Gastroesophageal sphincter (tissue), 4 donors: ENCODE measurements around the gene GDPGP1. TPM values are rescaled to one million over a fixed set of nuclear protein-coding genes. Genes with fewer than 3 reads are reported as not detected.

Source experiments
- ATAC-seq: fragments of 150-250 bp; one replicate; pipeline ENCODE4 v1.9.1; 2016; ENCODE audit warnings: mild to moderate bottlenecking, moderate library complexity
- H3K27ac ChIP-seq, 4 donors: fragments of 200-600 bp; sonication (generic) in 3 of 4; 1 replicate in 3 of 4; 2 replicates in 1 of 4; pipeline ENCODE4 v1.5.1; 2016 to 2019
- H3K27me3 ChIP-seq: fragments of 200-600 bp; sonication (generic); one replicate; pipeline ENCODE4 v1.5.1; 2019
- H3K36me3 ChIP-seq, 2 donors: fragments of 200-600 bp; sonication (generic); one replicate each; pipeline ENCODE4 v1.5.1; 2019; ENCODE audit warnings: control low read depth in 1 of 2
- H3K4me1 ChIP-seq, 3 donors: fragments of 200-600 bp; sonication (generic); 1 replicate in 2 of 3; 2 replicates in 1 of 3; pipeline ENCODE4 v1.5.1; 2016 to 2019; ENCODE audit warnings: control low read depth in 2 of 3
- H3K4me3 ChIP-seq, 2 donors: fragments of 200-600 bp; sonication (generic); one replicate each; pipeline ENCODE4 v1.5.1; 2019; ENCODE audit warnings: mild to moderate bottlenecking in 1 of 2, moderate library complexity in 1 of 2
- H3K9me3 ChIP-seq, 3 donors: fragments of 200-600 bp; sonication (generic); one replicate each; pipeline ENCODE4 v1.5.1; 2017 to 2019; ENCODE audit warnings: control low read depth in 2 of 3
- CTCF ChIP-seq, 4 experiments: fragments of 200-600 bp in 2 of 4; fragments of 450-650 bp in 2 of 4; sonication (generic) in 1 of 4; IDR thresholded peaks; one replicate each; pipeline ENCODE4 v1.5.1; 2017 to 2019; ENCODE audit warnings: antibody characterized with exemption in 4 of 4, mild to moderate bottlenecking in 2 of 4, moderate library complexity in 2 of 4
- EP300 ChIP-seq: sonication (generic); formaldehyde crosslinking; IDR thresholded peaks from one replicate; pipeline ENCODE4 v1.6.1; 2017; ENCODE audit warnings: antibody characterized with exemption, mild to moderate bottlenecking
- POLR2A ChIP-seq, 2 donors: fragments of 450-650 bp; IDR thresholded peaks; one replicate each; pipeline ENCODE4 v1.6.1; 2017; ENCODE audit warnings: antibody characterized with exemption in 2 of 2, mild to moderate bottlenecking in 2 of 2, moderate library complexity in 1 of 2
- POLR2AphosphoS5 ChIP-seq: sonication (generic); formaldehyde crosslinking; IDR thresholded peaks from one replicate; pipeline ENCODE4 v1.6.1; 2017; ENCODE audit warnings: antibody characterized with exemption
- WGBS, 2 donors: methylation state at CpG; one replicate each; pipeline ENCODE4 v1.1.5; 2018; ENCODE audit warnings: low coverage in 1 of 2; 5-methylcytosine and 5-hydroxymethylcytosine counted together
- total RNA-seq, 4 donors: library from RNA; depleted of rRNA; stranded (reverse); fragments of >200 nt; gene quantifications; one replicate each; pipeline ENCODE4 v1.1.0, GENCODE V29; 2016

The GDPGP1 gene
- total RNA-seq, 4 donors from 2014 or later = 2.0 to 8.9 (median 7.5) TPM

DNA sequence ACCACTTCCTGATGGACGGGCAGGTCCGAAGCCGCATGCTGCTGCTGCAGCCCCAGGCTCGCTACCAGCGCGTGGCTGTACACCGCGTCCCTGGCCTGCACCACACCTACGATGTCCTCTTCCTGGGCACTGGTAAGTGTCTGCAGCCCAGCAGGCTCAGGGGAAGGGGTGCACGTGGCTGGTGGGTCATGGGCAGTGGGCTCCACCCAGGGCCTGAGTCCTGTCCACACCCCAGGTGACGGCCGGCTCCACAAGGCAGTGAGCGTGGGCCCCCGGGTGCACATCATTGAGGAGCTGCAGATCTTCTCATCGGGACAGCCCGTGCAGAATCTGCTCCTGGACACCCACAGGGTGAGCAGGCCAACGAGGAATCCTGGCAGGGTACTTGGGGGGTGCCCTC lies 9.0 kb upstream of the GDPGP1 start:
- Histone ChIP-seq H3K9me3 (no peaks in the 10 kb centered on the region), H3K36me3 (peaks cover 0 to 88% of the 10 kb centered on the region in 2 donors), H3K4me1 (peaks cover 0 to 63% (median 6%) of the 10 kb centered on the region in 3 donors), H3K4me3 (no peak overlapping the region), H3K27me3 (no peaks in the 10 kb centered on the region), H3K27ac (no peak overlapping the region)
- TF ChIP-seq CTCF (IDR thresholded peaks at IDR 0.05) (no peak), EP300 (no peak), POLR2A (IDR thresholded peaks at IDR 0.05) (no peak), POLR2AphosphoS5 (no peak)
- WGBS, 2 donors = no CpG with 5 or more reads among the region's 17 CpGs
- ATAC-seq = no peak

DNA sequence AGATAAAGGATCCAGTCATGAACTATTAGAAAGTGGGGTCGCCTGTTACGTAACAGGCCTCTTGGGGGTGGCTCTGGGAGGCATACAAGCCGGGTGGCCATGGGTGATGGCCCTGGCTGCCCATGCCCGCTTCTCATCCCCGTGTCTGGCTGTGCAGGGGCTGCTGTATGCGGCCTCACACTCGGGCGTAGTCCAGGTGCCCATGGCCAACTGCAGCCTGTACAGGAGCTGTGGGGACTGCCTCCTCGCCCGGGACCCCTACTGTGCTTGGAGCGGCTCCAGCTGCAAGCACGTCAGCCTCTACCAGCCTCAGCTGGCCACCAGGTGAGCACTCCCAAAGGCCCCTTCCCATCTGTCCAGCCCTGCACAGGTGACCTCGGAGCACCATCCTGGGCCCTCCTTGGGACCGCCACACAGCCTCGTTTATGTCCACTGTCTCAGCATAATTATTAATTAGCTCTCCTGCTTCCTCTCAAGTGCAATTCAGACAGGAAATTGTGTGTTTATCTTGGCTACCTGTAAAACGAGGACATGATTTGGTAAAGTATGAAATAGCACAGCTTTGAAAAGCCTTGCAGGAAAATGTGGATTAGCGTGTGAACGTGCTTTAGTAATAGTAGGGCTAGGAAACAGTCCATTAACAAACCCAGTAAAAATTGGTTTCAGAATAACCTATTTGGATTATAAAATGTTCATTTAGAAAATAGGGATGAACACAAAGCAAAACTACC lies 8.3 kb upstream of the GDPGP1 start:
- no peak for ATAC-seq
- Histone ChIP-seq H3K4me3 (no peak overlapping the region), H3K36me3 (peaks cover 0 to 94% of the 10 kb centered on the region in 2 donors), H3K27me3 (no peaks in the 10 kb centered on the region), H3K27ac (no peak overlapping the region), H3K9me3 (no peaks in the 10 kb centered on the region), H3K4me1 (peaks cover 0 to 63% (median 12%) of the 10 kb centered on the region in 3 donors)
- TF ChIP-seq CTCF (IDR thresholded peaks at IDR 0.05) = no peak
- TF ChIP-seq POLR2AphosphoS5 = no peak
- no peak for TF ChIP-seq EP300
- no peak for TF ChIP-seq POLR2A (IDR thresholded peaks at IDR 0.05)
- WGBS, 2 donors = 57 to 70% methylated on average over 2 to 10 of the region's 18 CpGs

GRCh38 chr15:90227336-90227735 lies 6.7 kb upstream of the GDPGP1 start:
- ATAC-seq = no peak
- Histone ChIP-seq H3K9me3 (no peaks in the 10 kb centered on the region), H3K27ac (peak overlapping the region in 1 of 4 donors; percentile 69)

GRCh38 chr15:90227816-90228772 lies 5.9 kb upstream of the GDPGP1 start:
- Histone ChIP-seq H3K27me3 (no peaks in the 10 kb centered on the region), H3K27ac (peak overlapping the region in 3 of 4 donors; percentile 26 to 69 (median 48)), H3K9me3 (no peaks in the 10 kb centered on the region), H3K4me3 (no peak overlapping the region), H3K36me3 (peaks cover 0 to 84% of the 10 kb centered on the region in 2 donors), H3K4me1 (peaks cover 0 to 75% (median 29%) of the 10 kb centered on the region in 3 donors)
- no peak for ATAC-seq
- no peak for TF ChIP-seq POLR2AphosphoS5
- WGBS, 2 donors = 64 to 70% methylated on average over 2 to 7 of the region's 38 CpGs

More at GRCh38 chr15:90227336-90227735, 6.7 kb upstream of the GDPGP1 start:
- 67% methylated on average over 3 of the region's 7 CpGs; no CpG with 5 or more reads in 1 of the 2 donors for WGBS, 2 donors
- Histone ChIP-seq H3K4me3 (no peak overlapping the region), H3K4me1 (peaks cover 0 to 68% (median 23%) of the 10 kb centered on the region in 3 donors), H3K36me3 (peaks cover 0 to 92% of the 10 kb centered on the region in 2 donors), H3K27me3 (no peaks in the 10 kb centered on the region)
- TF ChIP-seq POLR2AphosphoS5 (no peak), CTCF (IDR thresholded peaks at IDR 0.05) (no peak), POLR2A (IDR thresholded peaks at IDR 0.05) (no peak)

DNA sequence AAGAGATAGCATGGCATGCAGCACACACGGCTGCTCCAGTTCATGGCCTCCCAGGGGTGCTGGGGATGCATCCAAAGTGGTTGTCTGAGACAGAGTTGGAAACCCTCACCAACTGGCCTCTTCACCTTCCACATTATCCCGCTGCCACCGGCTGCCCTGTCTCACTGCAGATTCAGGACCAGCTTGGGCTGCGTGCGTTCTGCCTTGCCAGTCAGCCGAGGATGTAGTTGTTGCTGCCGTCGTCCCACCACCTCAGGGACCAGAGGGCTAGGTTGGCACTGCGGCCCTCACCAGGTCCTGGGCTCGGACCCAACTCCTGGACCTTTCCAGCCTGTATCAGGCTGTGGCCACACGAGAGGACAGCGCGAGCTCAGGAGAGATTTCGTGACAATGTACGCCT lies 5.0 kb upstream of the GDPGP1 start:
- Histone ChIP-seq H3K9me3 (no peaks in the 10 kb centered on the region), H3K4me1 (peaks cover 0 to 79% (median 29%) of the 10 kb centered on the region in 3 donors), H3K27me3 (no peaks in the 10 kb centered on the region), H3K4me3 (no peak overlapping the region), H3K36me3 (peaks cover 0 to 76% of the 10 kb centered on the region in 2 donors), H3K27ac (peak overlapping the region in 3 of 4 donors; percentile 26 to 69 (median 48))
- no peak for TF ChIP-seq POLR2A (IDR thresholded peaks at IDR 0.05)
- no peak for TF ChIP-seq POLR2AphosphoS5
- TF ChIP-seq CTCF (IDR thresholded peaks at IDR 0.05) = no peak
- TF ChIP-seq EP300 = no peak
- no peak for ATAC-seq
- WGBS, 2 donors = 41 to 80% methylated on average over 2 to 5 of the region's 15 CpGs
